ENCODE measurements around the gene AGPAT3.

The AGPAT3 gene

DNA sequence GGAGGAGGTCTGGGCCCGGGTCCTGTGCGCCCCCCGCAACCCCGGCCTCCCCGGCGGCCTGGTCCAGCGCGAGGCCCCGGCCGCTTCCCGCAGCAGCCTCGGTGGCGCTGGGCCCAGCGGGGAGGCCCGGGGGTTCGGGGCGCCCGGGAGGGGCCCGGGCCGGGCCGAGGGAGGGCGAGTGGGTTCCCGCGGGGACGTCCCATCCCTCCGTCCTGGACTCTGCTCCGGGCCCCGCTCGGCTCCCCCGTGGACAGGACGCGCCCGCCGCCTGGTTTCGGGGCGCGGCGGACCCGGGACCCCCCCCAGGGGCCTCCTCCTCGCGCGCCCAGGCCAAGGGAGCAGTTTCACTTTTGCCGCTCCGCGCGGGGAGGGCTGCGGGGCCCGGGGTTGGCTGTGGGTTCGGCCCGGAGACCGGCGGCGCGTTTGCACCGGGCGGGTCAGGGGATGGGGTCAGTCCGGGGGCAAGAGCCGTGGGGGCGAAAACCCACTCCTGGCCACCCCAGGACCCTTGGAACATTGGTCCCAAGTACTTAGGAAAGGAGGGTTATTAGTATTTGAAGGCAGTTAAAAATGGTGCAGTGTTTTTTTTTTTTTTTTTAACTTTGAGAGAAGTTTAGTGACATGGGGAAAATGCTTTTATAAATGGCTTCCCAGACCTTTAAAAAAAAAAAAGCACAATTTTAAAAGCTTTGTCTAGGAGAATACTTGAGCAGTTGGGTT, 677 bp downstream of the AGPAT3 start:
- peak in 2 of 3 experiments; percentile 43 to 46 for DNase-seq

DNA sequence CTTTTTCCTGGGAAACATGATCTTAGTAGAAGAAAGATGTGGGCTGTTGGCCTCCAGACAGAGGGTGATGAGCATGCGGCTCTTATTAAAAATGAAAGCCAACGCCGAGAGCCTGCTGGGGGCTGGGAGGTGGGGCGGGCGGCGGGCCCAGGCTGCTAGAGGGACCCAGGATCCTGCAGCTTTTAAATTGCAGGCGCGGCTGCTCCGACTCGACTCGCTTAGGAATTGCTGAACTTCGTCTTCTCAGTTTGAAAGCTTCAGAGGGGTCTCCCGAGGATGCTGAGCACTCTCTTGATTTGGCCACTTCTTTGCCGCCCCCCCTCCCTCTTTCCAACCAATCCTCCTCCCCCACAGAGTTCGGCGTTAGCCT, 1.2 kb downstream of the AGPAT3 start:
- DNase-seq = peak; percentile 19 to 59 (median 47)

GRCh38 chr21:43866659-43867331, 1.8 kb downstream of the AGPAT3 start:
- DNase-seq = no peak

DNA sequence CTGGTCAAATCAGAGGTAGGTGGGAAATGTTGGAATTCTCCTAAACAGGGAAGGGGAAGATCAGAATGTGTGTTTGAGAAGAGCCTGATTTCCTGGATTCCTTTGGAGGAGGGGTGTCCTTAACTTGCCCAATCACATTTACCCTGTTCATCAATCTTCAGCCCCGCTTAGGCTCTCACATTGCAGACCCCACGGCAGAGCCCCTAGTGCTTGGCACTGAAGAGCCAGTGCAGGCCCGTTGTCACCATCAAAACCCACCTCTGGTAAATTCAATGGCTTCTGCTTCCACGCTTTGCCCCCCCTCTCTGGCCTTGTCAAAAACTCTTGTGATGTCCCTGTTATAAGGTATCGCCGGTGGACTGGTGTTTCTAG, 2.3 kb downstream of the AGPAT3 start:
- no peak for DNase-seq

- no peak for DNase-seq
Observed at GRCh38 chr21:43867948-43868347, 2.9 kb downstream of the AGPAT3 start.

GRCh38 chr21:43868461-43868860, 3.4 kb downstream of the AGPAT3 start:
- no peak for DNase-seq

GRCh38 chr21:43869486-43870325, 4.7 kb downstream of the AGPAT3 start:
- no peak for DNase-seq

DNA sequence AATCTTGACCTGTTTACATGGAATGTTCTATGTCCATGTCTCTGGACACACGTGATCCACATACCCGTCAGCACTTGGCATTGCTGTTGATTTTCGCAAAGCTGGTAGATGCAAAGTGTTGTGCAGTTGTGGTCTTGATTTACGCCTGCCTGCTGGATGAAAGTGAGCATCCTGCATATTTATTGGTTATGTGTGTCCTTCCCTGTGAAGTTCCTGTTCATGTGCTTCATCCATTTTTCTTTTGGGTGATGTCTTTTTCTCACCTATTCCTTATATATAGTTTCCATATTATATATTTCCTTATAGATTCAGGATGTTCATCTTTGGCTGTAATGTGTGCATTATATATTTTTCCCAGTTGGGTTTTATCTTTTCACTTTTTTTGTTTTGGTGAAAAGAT, 6.5 kb downstream of the AGPAT3 start:
- no peak for DNase-seq

DNA sequence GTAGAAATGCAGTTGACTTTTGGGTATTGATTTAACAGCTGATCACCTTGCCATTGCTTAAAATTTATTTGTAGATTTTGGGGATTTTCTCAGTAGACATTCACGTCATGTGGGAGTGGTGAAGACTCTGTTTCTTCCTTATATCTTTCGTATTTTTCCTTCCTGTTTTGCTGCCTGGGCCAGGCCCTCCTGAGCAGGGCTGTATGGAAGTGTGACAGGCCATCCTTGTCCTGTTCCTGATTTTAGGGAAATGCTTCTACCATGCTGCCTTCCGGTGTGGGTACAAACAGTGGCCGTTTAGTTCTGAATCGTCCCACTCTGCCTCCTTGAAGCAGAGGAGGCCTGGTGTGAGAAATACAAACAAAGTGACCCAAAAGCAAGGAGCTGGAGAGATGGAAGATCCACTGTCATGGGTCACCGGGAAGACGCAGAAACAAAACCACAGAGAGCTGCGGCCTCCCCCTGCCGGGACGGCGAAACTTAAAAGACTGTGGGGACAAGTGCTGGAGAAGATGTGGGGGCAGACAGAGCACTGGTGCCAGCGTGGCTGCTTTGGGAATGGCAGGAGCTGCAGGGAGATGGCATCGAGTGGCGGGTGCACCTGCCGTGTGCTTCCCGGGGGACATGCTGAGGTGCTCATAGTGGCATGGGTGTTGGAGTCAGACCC, 7.6 kb downstream of the AGPAT3 start:
- no peak for DNase-seq

GRCh38 chr21:43873673-43874072, 8.7 kb downstream of the AGPAT3 start:
- DNase-seq = no peak

GRCh38 chr21:43874085-43874805, 9.2 kb downstream of the AGPAT3 start:
- no peak for DNase-seq

GRCh38 chr21:43876605-43877004, 11.6 kb downstream of the AGPAT3 start:
- DNase-seq = no peak

DNA sequence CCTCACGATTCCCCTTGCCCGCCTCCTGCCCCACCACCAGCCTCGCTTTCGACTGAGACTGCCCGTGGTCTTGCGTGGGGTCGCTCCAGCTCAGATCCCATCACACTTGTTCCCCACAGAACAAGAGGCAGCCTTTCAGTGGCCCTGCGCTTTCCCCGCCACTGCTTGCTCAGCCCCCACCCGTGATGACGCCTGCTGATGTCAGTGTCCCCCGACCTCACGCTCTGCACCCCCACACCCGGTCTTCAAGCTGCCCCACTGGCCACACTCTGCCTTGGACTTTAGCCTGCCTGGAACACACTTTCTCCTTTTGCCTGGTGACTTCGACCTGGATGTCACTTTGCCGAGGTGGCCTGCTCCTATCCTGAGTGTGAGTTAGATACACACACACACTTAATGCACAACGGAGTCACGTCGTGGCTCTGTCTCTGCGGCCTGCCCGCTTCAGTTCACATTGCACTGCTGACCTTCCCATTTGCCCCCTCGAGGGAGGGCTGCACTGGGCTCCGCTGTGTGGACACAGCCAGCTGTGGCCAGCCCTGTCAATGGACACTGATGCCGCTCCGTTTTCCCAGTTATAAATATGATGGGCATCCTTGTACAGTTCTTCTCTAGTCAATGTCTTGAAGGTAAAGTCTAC, 13.0 kb downstream of the AGPAT3 start:
- DNase-seq = no peak

- no peak for DNase-seq
Observed at GRCh38 chr21:43879348-43880110, 14.5 kb downstream of the AGPAT3 start.

- DNase-seq = no peak
Observed at GRCh38 chr21:43880111-43880985, 15.3 kb downstream of the AGPAT3 start.

DNA sequence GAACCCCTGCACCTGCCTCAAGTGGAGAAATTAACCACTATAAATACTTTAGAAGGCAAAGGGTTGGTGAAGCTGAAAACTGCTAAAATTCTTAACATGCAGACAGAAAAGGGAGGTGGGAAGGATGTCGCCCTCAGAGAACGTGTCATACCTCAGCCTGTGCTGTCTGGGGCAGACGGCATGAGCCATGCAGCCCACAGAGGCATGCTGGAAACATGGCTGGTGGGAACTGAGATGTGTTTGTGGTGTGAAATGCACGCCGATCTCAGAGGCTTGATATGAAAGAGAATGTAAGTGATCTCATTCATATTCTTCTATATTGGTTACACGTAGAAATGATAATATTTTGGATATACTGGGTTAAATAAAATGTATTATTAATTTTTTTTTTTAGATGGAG, 16.3 kb downstream of the AGPAT3 start:
- DNase-seq = no peak

DNA sequence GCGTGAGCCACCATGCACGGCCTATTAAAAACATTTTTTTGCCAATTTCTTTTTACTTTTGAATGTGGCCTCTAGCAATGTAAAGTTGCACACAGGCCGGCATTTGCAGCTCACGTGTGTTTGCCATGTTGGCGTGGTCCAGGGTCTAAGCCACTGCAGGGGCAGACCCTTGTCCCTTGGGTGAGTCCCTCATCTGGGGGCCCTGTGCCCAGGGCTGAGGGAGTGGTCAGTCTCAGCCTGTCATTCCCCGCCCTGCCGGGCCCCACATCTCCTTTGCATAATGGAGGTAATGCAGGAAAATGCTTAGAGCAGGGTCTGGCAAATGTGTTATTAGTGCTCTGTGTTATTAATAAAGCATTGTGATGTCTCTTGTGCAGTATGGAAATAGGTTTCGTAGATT, 16.9 kb downstream of the AGPAT3 start:
- no peak for DNase-seq

GRCh38 chr21:43882952-43883545, 18.0 kb downstream of the AGPAT3 start:
- DNase-seq = no peak

GRCh38 chr21:43884012-43884860, 19.2 kb downstream of the AGPAT3 start:
- peak in 2 of 3 experiments; percentile 7 to 37 for DNase-seq
